HG03025 (cell line): ENCODE measurements around the gene STK38L.

Experiments used
- ATAC-seq: cut with Tn5 transposase; IDR thresholded peaks from one replicate; pipeline ENCODE4 v1.9.1; 2021; ENCODE audit warnings: mild to moderate bottlenecking, moderate library complexity; ENCODE audit not compliant: unreplicated experiment, low FRiP score

STK38L gene

GRCh38 chr12:27243804-27244688 is at the start of gene STK38L:
Gene STK38L (plus strand): TSS chr12:27244286. CDS start chr12:27297721, 53,435 bp downstream.
- peak; percentile 94 for ATAC-seq

GRCh38 chr12:27194644-27195043 is 49.4 kb upstream of the STK38L start:
- ATAC-seq = no peak

GRCh38 chr12:27198036-27198435 is 46.0 kb upstream of the STK38L start:
- no peak for ATAC-seq

GRCh38 chr12:27199638-27200300 is 44.3 kb upstream of the STK38L start:
- ATAC-seq = no peak

- no peak for ATAC-seq
These were observed 42.9 kb upstream of the STK38L start for GRCh38 chr12:27201169-27201568.

GRCh38 chr12:27206801-27207502 is 37.1 kb upstream of the STK38L start:
- no peak for ATAC-seq

GRCh38 chr12:27207615-27208413 is 36.3 kb upstream of the STK38L start:
- peak; percentile 72 for ATAC-seq

- ATAC-seq = no peak
These were observed 35.7 kb upstream of the STK38L start for GRCh38 chr12:27208414-27208750.

GRCh38 chr12:27209257-27209910 is 34.7 kb upstream of the STK38L start:
- no peak for ATAC-seq

- ATAC-seq = no peak
These were observed 33.9 kb upstream of the STK38L start for GRCh38 chr12:27210187-27210586.

GRCh38 chr12:27212861-27213260 is 31.2 kb upstream of the STK38L start:
- no peak for ATAC-seq

- ATAC-seq = no peak
These were observed 30.8 kb upstream of the STK38L start for GRCh38 chr12:27213304-27213703.

GRCh38 chr12:27213830-27214787 is 30.0 kb upstream of the STK38L start:
- ATAC-seq = no peak

- no peak for ATAC-seq
These were observed 26.5 kb upstream of the STK38L start for GRCh38 chr12:27217590-27217989.

- no peak for ATAC-seq
These were observed 24.4 kb upstream of the STK38L start for GRCh38 chr12:27219693-27220054.

- ATAC-seq = peak; percentile 44
These were observed 23.8 kb upstream of the STK38L start for GRCh38 chr12:27220055-27220987.

GRCh38 chr12:27220988-27221345 is 23.1 kb upstream of the STK38L start:
- ATAC-seq = no peak
